CD8-positive, alpha-beta memory T cell (primary cell): Measurements from ENCODE around the gene BLOC1S2. TPM values are rescaled to one million over a fixed set of nuclear protein-coding genes. Genes with fewer than 3 reads are reported as not detected.

Experiments
- CTCF ChIA-PET: fragments of 350-600 bp; sonication (Branson Sonifier 250); formaldehyde crosslinking; loops from one replicate; lab custom pipeline; 2021; ENCODE audit warnings: antibody characterized with exemption; lab: Charles Lee
- POLR2A ChIA-PET: fragments of 350-600 bp; sonication (Branson Sonifier 250); formaldehyde crosslinking; loops from one replicate; lab custom pipeline; 2021; ENCODE audit warnings: antibody characterized with exemption; lab: Charles Lee
- DNase-seq, 5 donors: peaks; one replicate each; pipeline versions ENCODE4 v3.0.0 to v3.0.0-alpha.2; 2020 to 2022; ENCODE audit warnings: mixed read lengths in 1 of 5
- H3K27ac ChIP-seq: one replicate; pipeline ENCODE4 v1.7.0; 2013; ENCODE audit warnings: low read depth, mild to moderate bottlenecking, low read length, moderate library complexity
- H3K27me3 ChIP-seq: 2 replicates; pipeline ENCODE4 v1.7.0; 2013; ENCODE audit warnings: low read length, mild to moderate bottlenecking; ENCODE audit not compliant: insufficient read depth, poor library complexity, severe bottlenecking
- H3K36me3 ChIP-seq: 2 replicates; pipeline ENCODE4 v1.7.0; 2013; ENCODE audit warnings: mild to moderate bottlenecking, low read length, moderate library complexity; ENCODE audit not compliant: insufficient read depth
- H3K4me1 ChIP-seq: 2 replicates; pipeline ENCODE4 v1.7.0; 2013; ENCODE audit warnings: mild to moderate bottlenecking, low read length, moderate library complexity; ENCODE audit not compliant: insufficient read depth
- H3K4me3 ChIP-seq: 2 replicates; pipeline ENCODE4 v1.7.0; 2013; ENCODE audit warnings: mild to moderate bottlenecking, low read length
- H3K9me3 ChIP-seq: 2 replicates; pipeline ENCODE4 v1.7.0; 2013; ENCODE audit warnings: mild to moderate bottlenecking, low read length
- H3K27ac Mint-ChIP-seq, 8 donors: one replicate each; pipeline ENCODE4 v1.8.0; 2020 to 2021; ENCODE audit warnings: mixed read lengths in 8 of 8, mild to moderate bottlenecking in 6 of 8, inconsistent platforms in 3 of 8, moderate library complexity in 3 of 8
- H3K27me3 Mint-ChIP-seq, 2 donors: one replicate each; pipeline ENCODE4 v1.8.0; 2020 to 2021; ENCODE audit warnings: mixed read lengths in 2 of 2, mild to moderate bottlenecking in 1 of 2, moderate library complexity in 1 of 2
- H3K36me3 Mint-ChIP-seq, 3 donors: one replicate each; pipeline ENCODE4 v1.8.0; 2020 to 2021; ENCODE audit warnings: mixed read lengths in 3 of 3, inconsistent platforms in 1 of 3, mild to moderate bottlenecking in 1 of 3
- H3K4me1 Mint-ChIP-seq, 3 donors: one replicate each; pipeline ENCODE4 v1.8.0; 2020 to 2021; ENCODE audit warnings: mixed read lengths in 3 of 3, inconsistent platforms in 1 of 3, mild to moderate bottlenecking in 1 of 3
- H3K4me3 Mint-ChIP-seq, 7 donors: one replicate each; pipeline ENCODE4 v1.8.0; 2020 to 2021; ENCODE audit warnings: mixed read lengths in 7 of 7, mild to moderate bottlenecking in 6 of 7, moderate library complexity in 4 of 7, inconsistent platforms in 2 of 7
- H3K9me3 Mint-ChIP-seq, 5 donors: one replicate each; pipeline ENCODE4 v1.8.0; 2020 to 2022; ENCODE audit warnings: mixed read lengths in 5 of 5, mild to moderate bottlenecking in 3 of 5, moderate library complexity in 2 of 5, inconsistent platforms in 1 of 5
- polyA plus RNA-seq: library from polyadenylated mRNA; unstranded; fragments of 300-500 nt; fragmentation: Illumina TruSeq; gene quantifications from one replicate; pipeline ENCODE4 v1.2.3, GENCODE V29; 2021
- total RNA-seq, 2 experiments: library from RNA; stranded (reverse); gene quantifications; one replicate each; pipeline ENCODE4 v1.2.3, GENCODE V29; 2021

BLOC1S2 gene
- total and polyA plus RNA-seq, 3 experiments from 2014 or later: 69.7 to 74.6 (median 73.2) TPM

GRCh38 chr10:100327007-100327717 lies 40.7 kb upstream of the BLOC1S2 start:
- H3K9me3 ChIP-seq: no peaks in the 10 kb centered on the region
- no peak overlapping the region for H3K4me3 Mint-ChIP-seq
- no peak overlapping the region for H3K4me3 ChIP-seq
- no peaks in the 10 kb centered on the region for H3K27me3 ChIP-seq
- H3K36me3 Mint-ChIP-seq: peaks cover 0 to 1% (median 0%) of the 10 kb centered on the region in 3 donors
- ChIA-PET POLR2A (no interaction called here), CTCF (interaction anchor here (1.0 to 1.3 kb wide), 3 partner anchors 10 to 20 kb away, joined by 3 to 4 read pairs (median 3); partner anchors contain the start of gene SCD)
- peaks cover 12 to 29% of the 10 kb centered on the region in 2 donors for H3K27me3 Mint-ChIP-seq
- no peak overlapping the region for H3K27ac ChIP-seq
- DNase-seq: no peak
- H3K4me1 ChIP-seq: no peaks in the 10 kb centered on the region
- H3K4me1 Mint-ChIP-seq: peaks cover 0 to 4% (median 3%) of the 10 kb centered on the region in 3 donors
- H3K9me3 Mint-ChIP-seq: no peaks in the 10 kb centered on the region
- no peaks in the 10 kb centered on the region for H3K36me3 ChIP-seq
- H3K27ac Mint-ChIP-seq: no peak overlapping the region

DNA sequence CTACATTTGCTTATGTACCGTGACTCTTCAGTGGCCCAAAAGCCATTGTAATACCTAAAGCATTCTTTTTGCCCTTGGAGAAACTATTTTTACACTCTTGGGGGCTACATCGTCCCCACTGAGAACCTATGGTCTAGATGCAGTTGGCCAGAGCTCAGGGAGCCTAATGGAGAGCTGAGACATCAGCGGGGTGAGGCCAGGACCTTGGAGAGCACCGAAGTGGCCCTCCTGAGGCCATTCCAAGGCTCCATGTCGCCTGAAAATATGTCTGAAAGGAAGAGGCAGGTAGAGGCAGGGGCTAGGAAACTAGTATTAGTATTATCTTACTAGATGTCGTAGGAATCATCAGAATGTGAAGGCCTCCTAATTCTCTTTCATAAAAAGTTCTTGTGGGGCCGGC lies 38.7 kb upstream of the BLOC1S2 start:
- Histone ChIP-seq H3K4me3 (no peak overlapping the region), H3K4me1 (no peaks in the 10 kb centered on the region), H3K9me3 (no peaks in the 10 kb centered on the region), H3K27ac (no peak overlapping the region), H3K27me3 (no peaks in the 10 kb centered on the region), H3K36me3 (no peaks in the 10 kb centered on the region)
- Mint-ChIP-seq H3K4me1 (peaks cover 0 to 4% (median 3%) of the 10 kb centered on the region in 3 donors), H3K9me3 (no peaks in the 10 kb centered on the region), H3K27me3 (peaks cover 4 to 19% of the 10 kb centered on the region in 2 donors), H3K27ac (no peak overlapping the region), H3K4me3 (no peak overlapping the region), H3K36me3 (no peaks in the 10 kb centered on the region)
- POLR2A ChIA-PET: no interaction called here
- no peak for DNase-seq
- CTCF ChIA-PET: no interaction called here

- no peaks in the 10 kb centered on the region for H3K9me3 Mint-ChIP-seq
- H3K4me1 ChIP-seq: no peaks in the 10 kb centered on the region
- no peaks in the 10 kb centered on the region for H3K36me3 ChIP-seq
- ChIA-PET CTCF (no interaction called here), POLR2A (no interaction called here)
- no peaks in the 10 kb centered on the region for H3K27me3 ChIP-seq
- no peaks in the 10 kb centered on the region for H3K9me3 ChIP-seq
- no peak overlapping the region for H3K27ac ChIP-seq
- no peak overlapping the region for H3K4me3 Mint-ChIP-seq
- no peaks in the 10 kb centered on the region for H3K36me3 Mint-ChIP-seq
- no peaks in the 10 kb centered on the region for H3K4me1 Mint-ChIP-seq
- H3K27me3 Mint-ChIP-seq: peaks cover 16 to 42% of the 10 kb centered on the region in 2 donors
- no peak overlapping the region for H3K27ac Mint-ChIP-seq
- H3K4me3 ChIP-seq: no peak overlapping the region
- DNase-seq: no peak
Measured at GRCh38 chr10:100319707-100320402, 33.4 kb upstream of the BLOC1S2 start.

- ChIA-PET POLR2A (no interaction called here), CTCF (no interaction called here)
- Histone ChIP-seq H3K9me3 (no peaks in the 10 kb centered on the region), H3K4me3 (no peak overlapping the region), H3K36me3 (no peaks in the 10 kb centered on the region), H3K4me1 (no peaks in the 10 kb centered on the region), H3K27me3 (no peaks in the 10 kb centered on the region), H3K27ac (no peak overlapping the region)
- no peak for DNase-seq
- Mint-ChIP-seq H3K4me3 (no peak overlapping the region), H3K27ac (no peak overlapping the region), H3K36me3 (no peaks in the 10 kb centered on the region), H3K4me1 (no peaks in the 10 kb centered on the region), H3K9me3 (no peaks in the 10 kb centered on the region), H3K27me3 (peaks cover 20 to 58% of the 10 kb centered on the region in 2 donors)
Measured at GRCh38 chr10:100318207-100318606, 31.7 kb upstream of the BLOC1S2 start.

DNA sequence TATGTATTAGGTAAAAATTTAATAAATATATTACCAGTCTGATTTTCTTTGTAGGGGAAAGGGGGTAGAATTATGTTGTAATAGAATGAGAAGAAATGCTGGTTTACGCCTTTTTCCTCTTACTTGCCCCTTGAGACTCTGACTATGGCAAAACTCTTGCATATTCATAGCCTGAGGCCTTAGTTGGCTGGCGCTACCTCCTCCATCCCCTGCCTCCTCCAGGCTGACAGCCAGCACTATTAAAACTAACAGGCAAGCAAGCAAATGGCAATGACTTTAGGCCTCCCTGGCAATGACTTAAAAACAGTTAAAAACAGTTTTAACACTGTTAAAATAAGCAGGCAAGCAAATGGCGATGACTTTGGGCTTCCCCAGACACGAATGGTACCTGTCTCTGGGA lies 29.1 kb upstream of the BLOC1S2 start:
- no peak overlapping the region for H3K27ac Mint-ChIP-seq
- Histone ChIP-seq H3K4me1 (no peaks in the 10 kb centered on the region), H3K9me3 (no peaks in the 10 kb centered on the region), H3K27ac (no peak overlapping the region), H3K27me3 (peaks cover 6% of the 10 kb centered on the region), H3K36me3 (no peaks in the 10 kb centered on the region), H3K4me3 (no peak overlapping the region)
- ChIA-PET POLR2A (no interaction called here), CTCF (no interaction called here)
- no peak overlapping the region for H3K4me3 Mint-ChIP-seq
- no peaks in the 10 kb centered on the region for H3K36me3 Mint-ChIP-seq
- H3K4me1 Mint-ChIP-seq: no peaks in the 10 kb centered on the region
- H3K27me3 Mint-ChIP-seq: peaks cover 25 to 79% of the 10 kb centered on the region in 2 donors
- DNase-seq: no peak
- no peaks in the 10 kb centered on the region for H3K9me3 Mint-ChIP-seq

GRCh38 chr10:100311298-100311697 lies 24.8 kb upstream of the BLOC1S2 start:
- Mint-ChIP-seq H3K27me3 (peaks cover 21 to 77% of the 10 kb centered on the region in 2 donors), H3K27ac (no peak overlapping the region), H3K9me3 (no peaks in the 10 kb centered on the region), H3K4me3 (no peak overlapping the region), H3K4me1 (no peaks in the 10 kb centered on the region), H3K36me3 (peaks cover 0 to 1% (median 0%) of the 10 kb centered on the region in 3 donors)
- peaks cover 6% of the 10 kb centered on the region for H3K27me3 ChIP-seq
- DNase-seq: no peak
- H3K9me3 ChIP-seq: no peaks in the 10 kb centered on the region
- no peaks in the 10 kb centered on the region for H3K36me3 ChIP-seq
- no peak overlapping the region for H3K4me3 ChIP-seq
- POLR2A ChIA-PET: no interaction called here
- no peaks in the 10 kb centered on the region for H3K4me1 ChIP-seq
- CTCF ChIA-PET: no interaction called here
- H3K27ac ChIP-seq: no peak overlapping the region

GRCh38 chr10:100307684-100308083 lies 21.2 kb upstream of the BLOC1S2 start:
- H3K36me3 Mint-ChIP-seq: peaks cover 0 to 1% (median 0%) of the 10 kb centered on the region in 3 donors
- no peaks in the 10 kb centered on the region for H3K4me1 Mint-ChIP-seq
- H3K4me3 Mint-ChIP-seq: no peak overlapping the region
- peaks cover 15% of the 10 kb centered on the region for H3K27me3 ChIP-seq
- H3K9me3 ChIP-seq: no peaks in the 10 kb centered on the region
- no peak for DNase-seq
- H3K4me3 ChIP-seq: no peak overlapping the region
- H3K36me3 ChIP-seq: no peaks in the 10 kb centered on the region
- H3K27ac Mint-ChIP-seq: no peak overlapping the region
- H3K27me3 Mint-ChIP-seq: peaks cover 24 to 71% of the 10 kb centered on the region in 2 donors
- no peaks in the 10 kb centered on the region for H3K9me3 Mint-ChIP-seq
- ChIA-PET CTCF (no interaction called here), POLR2A (no interaction called here)
- no peaks in the 10 kb centered on the region for H3K4me1 ChIP-seq
- no peak overlapping the region for H3K27ac ChIP-seq

DNA sequence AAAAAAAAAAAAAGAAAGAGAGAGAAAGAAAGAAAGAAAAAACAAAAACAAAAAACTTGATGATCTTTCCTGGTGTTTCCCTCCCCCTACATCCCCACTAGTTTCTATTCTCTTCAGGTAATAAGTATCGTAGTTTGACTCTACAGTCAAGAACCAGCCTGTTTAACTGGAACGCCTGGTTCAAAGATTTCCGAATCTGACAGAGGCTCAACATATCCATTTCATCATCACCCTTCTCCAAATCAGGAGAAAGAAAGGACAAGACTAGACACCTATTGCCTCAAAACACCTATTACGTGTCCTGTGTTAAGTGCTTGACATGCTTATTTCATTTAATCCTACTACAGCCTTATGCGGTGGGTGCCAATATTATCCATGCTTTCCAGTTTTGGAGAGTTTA lies 20.4 kb upstream of the BLOC1S2 start:
- Mint-ChIP-seq H3K27ac (no peak overlapping the region), H3K4me1 (no peaks in the 10 kb centered on the region), H3K27me3 (peaks cover 28 to 63% of the 10 kb centered on the region in 2 donors), H3K4me3 (no peak overlapping the region), H3K9me3 (no peaks in the 10 kb centered on the region), H3K36me3 (peaks cover 0 to 1% (median 0%) of the 10 kb centered on the region in 3 donors)
- Histone ChIP-seq H3K36me3 (no peaks in the 10 kb centered on the region), H3K4me1 (no peaks in the 10 kb centered on the region), H3K4me3 (no peak overlapping the region), H3K27ac (no peak overlapping the region), H3K9me3 (no peaks in the 10 kb centered on the region), H3K27me3 (peaks cover 13% of the 10 kb centered on the region)
- no peak for DNase-seq
- CTCF ChIA-PET: no interaction called here
- POLR2A ChIA-PET: no interaction called here
